ENCODE measurements around the gene KIF21B. TPM values are rescaled to one million over a fixed set of nuclear protein-coding genes. Genes with fewer than 3 reads are reported as not detected.

The KIF21B gene
- total and polyA plus RNA-seq, 2 experiments from 2014 or later, result 4.6 to 34.3 TPM

- no peaks in the 10 kb centered on the region for H3K27me3 ChIP-seq (ENCODE audit: insufficient read depth)
- no peak overlapping the region for H3K4me2 ChIP-seq
- Mint-ChIP-seq H3K27ac (no peak overlapping the region), H3K4me1 (no peaks in the 10 kb centered on the region), H3K36me3 (ENCODE audit: low read depth) (no peaks in the 10 kb centered on the region), H3K9me3 (no peaks in the 10 kb centered on the region), H3K4me3 (no peak overlapping the region), H3K27me3 (ENCODE audit: insufficient read depth, low read depth, poor library complexity) (no peaks in the 10 kb centered on the region)
- DNase-seq (ENCODE audit: low spot score), result no peak
- no peaks in the 10 kb centered on the region for H3F3A ChIP-seq (replicated peaks; ENCODE audit: low read depth)
- no peaks in the 10 kb centered on the region for H3K9me2 ChIP-seq (ENCODE audit: insufficient read depth)
- no peak overlapping the region for H3K27ac ChIP-seq (ENCODE audit: low read depth)
- no peaks in the 10 kb centered on the region for H3K79me2 ChIP-seq (replicated peaks; ENCODE audit: insufficient read depth)
- no peak for TF ChIP-seq CREB1 (CRISPR knock-in tag; IDR thresholded peaks at IDR 0.05; ENCODE audit: low read depth)
- TF ChIP-seq CTCF (conservative IDR thresholded peaks at IDR 0.05; ENCODE audit: low read depth in 2 of 2), result no peak
- no peak for ATAC-seq
- no peaks in the 10 kb centered on the region for H3K36me3 ChIP-seq (ENCODE audit: insufficient read depth)
- H2AFZ ChIP-seq, result no peak overlapping the region
- H3K4me3 ChIP-seq, result no peak overlapping the region
- no peaks in the 10 kb centered on the region for H4K20me1 ChIP-seq (replicated peaks; ENCODE audit: insufficient read depth)
- H3K4me1 ChIP-seq (ENCODE audit: insufficient read depth), result no peaks in the 10 kb centered on the region
Measured at GRCh38 chr1:201036188-201036842, 12.8 kb upstream of the KIF21B start.

- Histone ChIP-seq H3K4me1 (ENCODE audit: insufficient read depth) (no peaks in the 10 kb centered on the region), H3K27me3 (ENCODE audit: insufficient read depth) (no peaks in the 10 kb centered on the region), H3K36me3 (ENCODE audit: insufficient read depth) (no peaks in the 10 kb centered on the region), H3K4me3 (no peak overlapping the region), H3K79me2 (replicated peaks; ENCODE audit: insufficient read depth) (no peaks in the 10 kb centered on the region), H2AFZ (no peak overlapping the region), H3K4me2 (no peak overlapping the region), H4K20me1 (replicated peaks; ENCODE audit: insufficient read depth) (no peaks in the 10 kb centered on the region), H3K9me2 (ENCODE audit: insufficient read depth) (no peaks in the 10 kb centered on the region), H3F3A (replicated peaks; ENCODE audit: low read depth) (no peaks in the 10 kb centered on the region), H3K27ac (ENCODE audit: low read depth) (no peak overlapping the region)
- no peaks in the 10 kb centered on the region for H3K36me3 Mint-ChIP-seq (ENCODE audit: low read depth)
- no peak for ATAC-seq
- TF ChIP-seq ZNF331 (CRISPR knock-in tag; IDR thresholded peaks at IDR 0.05; ENCODE audit: low read depth), result no peak
- no peak for TF ChIP-seq POLR2AphosphoS5 (IDR thresholded peaks at IDR 0.05; ENCODE audit: low read depth)
- TF ChIP-seq ETS1 (IDR thresholded peaks at IDR 0.05), result no peak
- no peak for TF ChIP-seq ZNF462 (CRISPR knock-in tag; IDR thresholded peaks at IDR 0.05)
- TF ChIP-seq ZNF114 (CRISPR knock-in tag; IDR thresholded peaks at IDR 0.05), result no peak
- TF ChIP-seq CTCF (conservative IDR thresholded peaks at IDR 0.05; ENCODE audit: low read depth in 2 of 2), result no peak
- no peak for TF ChIP-seq EZH2phosphoT487 (IDR thresholded peaks at IDR 0.05; ENCODE audit: unreplicated experiment)
- TF ChIP-seq STAT1 (IDR thresholded peaks at IDR 0.05; ENCODE audit: unreplicated experiment), result no peak
- H3K9me3 Mint-ChIP-seq, result no peaks in the 10 kb centered on the region
- H3K4me1 Mint-ChIP-seq, result no peaks in the 10 kb centered on the region; the same call in 2 of the 3 replicates
- H3K27ac Mint-ChIP-seq, result no peak overlapping the region
- H3K4me3 Mint-ChIP-seq, result no peak overlapping the region
- no peak for DNase-seq (ENCODE audit: low spot score)
- no peaks in the 10 kb centered on the region for H3K27me3 Mint-ChIP-seq (ENCODE audit: insufficient read depth, low read depth, poor library complexity)
Measured at GRCh38 chr1:201034671-201035070, 11.2 kb upstream of the KIF21B start.

All from GM23338 (cell line).